ENCODE results near the gene SAFB2. TPM values are rescaled to one million over a fixed set of nuclear protein-coding genes. Genes with fewer than 3 reads are reported as not detected.

SAFB2 gene
- total RNA-seq, 2 donors from 2014 or later: 55.1 to 80.6 TPM

- no peak for TF ChIP-seq CTCF (IDR thresholded peaks at IDR 0.05)
- no peaks in the 10 kb centered on the region for H3K9me3 ChIP-seq
- ATAC-seq (ENCODE audit: insufficient number of reproducible peaks, low FRiP score, low read depth) (no peak), DNase-seq (ENCODE audit: low spot score) (no peak)
- peak overlapping the region; percentile 26 to 30 for H3K27ac ChIP-seq
- peaks cover 16% of the 10 kb centered on the region for H3K36me3 ChIP-seq
- no peaks in the 10 kb centered on the region for H3K27me3 ChIP-seq (replicated peaks; ENCODE audit: insufficient read depth)
- peaks cover 64 to 84% of the 10 kb centered on the region in 2 donors for H3K4me1 ChIP-seq (ENCODE audit: control insufficient read depth in 1 of 2, low read depth in 2 of 2)
- no peak overlapping the region for H3K4me3 ChIP-seq
These were observed 6.4 kb upstream of the SAFB2 start for GRCh38 chr19:5628919-5629481.

DNA sequence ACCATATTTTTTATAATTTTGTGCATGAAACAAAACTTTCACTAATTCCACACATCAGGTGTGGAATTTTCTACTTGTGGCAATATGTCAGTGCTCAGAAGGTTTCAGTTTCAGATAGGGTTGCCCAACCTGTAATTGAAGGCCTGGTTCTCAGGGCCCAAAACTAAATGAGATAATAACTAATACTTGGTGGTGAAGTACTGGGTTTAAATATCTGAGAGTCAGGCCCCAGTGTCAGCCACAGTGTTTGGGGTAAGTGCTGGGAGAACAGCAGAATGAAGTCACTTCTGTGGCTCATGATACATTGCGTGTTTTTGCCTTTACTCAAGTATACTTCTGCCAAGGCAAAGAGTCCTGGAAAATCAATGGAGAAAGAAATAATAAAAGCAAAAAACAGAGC, 5.9 kb upstream of the SAFB2 start:
- Histone ChIP-seq H3K9me3 (no peaks in the 10 kb centered on the region), H3K27me3 (replicated peaks; ENCODE audit: insufficient read depth) (no peaks in the 10 kb centered on the region), H3K4me3 (no peak overlapping the region), H3K27ac (peak overlapping the region; percentile 26 to 34), H3K36me3 (peaks cover 16% of the 10 kb centered on the region), H3K4me1 (ENCODE audit: control insufficient read depth in 1 of 2, low read depth in 2 of 2) (peaks cover 64 to 84% of the 10 kb centered on the region in 2 donors)
- no peak for DNase-seq (ENCODE audit: low spot score)
- ATAC-seq (ENCODE audit: insufficient number of reproducible peaks, low FRiP score, low read depth): no peak
- no peak for TF ChIP-seq CTCF (IDR thresholded peaks at IDR 0.05)

- no peak for ATAC-seq (ENCODE audit: insufficient number of reproducible peaks, low FRiP score, low read depth)
- no peak for TF ChIP-seq CTCF (IDR thresholded peaks at IDR 0.05)
- Histone ChIP-seq H3K36me3 (peaks cover 16% of the 10 kb centered on the region), H3K27me3 (replicated peaks; ENCODE audit: insufficient read depth) (no peaks in the 10 kb centered on the region), H3K4me1 (ENCODE audit: control insufficient read depth in 1 of 2, low read depth in 2 of 2) (peaks cover 58 to 80% of the 10 kb centered on the region in 2 donors), H3K9me3 (no peaks in the 10 kb centered on the region), H3K4me3 (no peak overlapping the region), H3K27ac (peak overlapping the region; percentile 26 to 34)
- DNase-seq (ENCODE audit: low spot score): no peak
These were observed 4.9 kb upstream of the SAFB2 start for GRCh38 chr19:5627395-5627904.

DNA sequence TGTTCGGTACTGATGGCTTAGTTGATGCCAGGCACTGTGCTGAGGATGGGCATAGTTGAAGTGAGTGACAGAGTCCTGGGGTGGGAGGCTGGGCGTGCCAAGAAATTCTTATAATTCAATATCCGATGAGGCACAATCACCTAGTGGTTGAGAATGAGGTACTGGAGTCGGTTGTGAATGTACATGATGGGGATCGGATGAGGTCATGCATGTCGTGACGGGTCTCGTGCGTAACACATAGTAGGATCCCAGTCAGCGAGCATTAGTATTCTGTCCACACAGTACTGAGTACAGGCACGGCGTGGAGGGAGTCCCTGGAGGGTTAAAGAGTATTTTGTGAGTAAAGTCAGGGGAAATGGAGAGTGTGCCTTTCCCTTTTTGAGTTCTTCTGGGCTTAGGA, 3.1 kb upstream of the SAFB2 start:
- TF ChIP-seq CTCF (IDR thresholded peaks at IDR 0.05): no peak
- DNase-seq (ENCODE audit: low spot score): no peak
- ATAC-seq (ENCODE audit: insufficient number of reproducible peaks, low FRiP score, low read depth): no peak
- H3K27ac ChIP-seq: no peak overlapping the region
- no peaks in the 10 kb centered on the region for H3K9me3 ChIP-seq
- peaks cover 16% of the 10 kb centered on the region for H3K36me3 ChIP-seq
- peak overlapping the region; percentile 97 for H3K4me3 ChIP-seq
- H3K27me3 ChIP-seq (replicated peaks; ENCODE audit: insufficient read depth): no peaks in the 10 kb centered on the region
- H3K4me1 ChIP-seq (ENCODE audit: control insufficient read depth in 1 of 2, low read depth in 2 of 2): peaks cover 51 to 70% of the 10 kb centered on the region in 2 donors

GRCh38 chr19:5624741-5625278, 2.2 kb upstream of the SAFB2 start:
- no peak for DNase-seq (ENCODE audit: low spot score)
- peak overlapping the region in 1 of 2 donors; percentile 95 for H3K27ac ChIP-seq
- no peak for ATAC-seq (ENCODE audit: insufficient number of reproducible peaks, low FRiP score, low read depth)
- peaks cover 55 to 72% of the 10 kb centered on the region in 2 donors for H3K4me1 ChIP-seq (ENCODE audit: control insufficient read depth in 1 of 2, low read depth in 2 of 2)
- TF ChIP-seq CTCF (IDR thresholded peaks at IDR 0.05): no peak
- H3K4me3 ChIP-seq: peak overlapping the region; percentile 97
- no peaks in the 10 kb centered on the region for H3K9me3 ChIP-seq
- no peaks in the 10 kb centered on the region for H3K27me3 ChIP-seq (replicated peaks; ENCODE audit: insufficient read depth)
- peaks cover 16% of the 10 kb centered on the region for H3K36me3 ChIP-seq
